ENCODE results near the gene ICA1. TPM values are rescaled to one million over a fixed set of nuclear protein-coding genes. Genes with fewer than 3 reads are reported as not detected.

Gene ICA1
- polyA plus RNA-seq, 3 donors, result 3.2 to 7.0 (median 4.2) TPM

DNA sequence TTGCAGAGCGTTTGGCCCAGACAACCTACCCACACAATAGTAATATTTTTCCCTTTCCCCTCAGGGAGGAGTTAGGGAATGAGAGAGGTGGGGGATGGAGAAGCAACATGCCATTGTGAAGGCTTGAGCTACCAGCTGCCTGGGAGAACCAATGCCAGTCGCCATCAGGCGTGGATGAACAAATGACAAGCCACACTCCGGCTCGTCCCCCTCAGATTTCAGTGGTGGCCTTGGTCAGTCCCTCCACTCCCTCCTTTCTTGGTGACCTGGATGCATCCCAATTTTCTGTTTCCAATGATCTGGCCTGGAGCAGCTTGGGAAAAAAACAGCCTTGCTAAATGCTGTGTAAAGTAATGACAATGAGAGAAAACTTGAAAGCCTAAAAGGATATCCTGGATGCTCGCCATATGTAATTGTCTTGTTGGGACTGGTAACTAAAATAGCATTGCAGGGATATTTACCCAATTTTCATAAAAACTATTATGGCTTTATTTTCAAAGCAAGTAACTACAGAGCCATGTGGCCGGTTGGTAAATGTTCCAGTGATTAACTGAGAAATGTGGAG is 110.7 kb downstream of the ICA1 start:
- TF ChIP-seq, protein P1, sequence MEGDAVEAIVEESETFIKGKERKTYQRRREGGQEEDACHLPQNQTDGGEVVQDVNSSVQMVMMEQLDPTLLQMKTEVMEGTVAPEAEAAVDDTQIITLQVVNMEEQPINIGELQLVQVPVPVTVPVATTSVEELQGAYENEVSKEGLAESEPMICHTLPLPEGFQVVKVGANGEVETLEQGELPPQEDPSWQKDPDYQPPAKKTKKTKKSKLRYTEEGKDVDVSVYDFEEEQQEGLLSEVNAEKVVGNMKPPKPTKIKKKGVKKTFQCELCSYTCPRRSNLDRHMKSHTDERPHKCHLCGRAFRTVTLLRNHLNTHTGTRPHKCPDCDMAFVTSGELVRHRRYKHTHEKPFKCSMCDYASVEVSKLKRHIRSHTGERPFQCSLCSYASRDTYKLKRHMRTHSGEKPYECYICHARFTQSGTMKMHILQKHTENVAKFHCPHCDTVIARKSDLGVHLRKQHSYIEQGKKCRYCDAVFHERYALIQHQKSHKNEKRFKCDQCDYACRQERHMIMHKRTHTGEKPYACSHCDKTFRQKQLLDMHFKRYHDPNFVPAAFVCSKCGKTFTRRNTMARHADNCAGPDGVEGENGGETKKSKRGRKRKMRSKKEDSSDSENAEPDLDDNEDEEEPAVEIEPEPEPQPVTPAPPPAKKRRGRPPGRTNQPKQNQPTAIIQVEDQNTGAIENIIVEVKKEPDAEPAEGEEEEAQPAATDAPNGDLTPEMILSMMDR (IDR thresholded peaks at IDR 0.05), result no peak
- intact Hi-C loops (cut with micrococcal nuclease), result no loop called here
- H3K79me2 ChIP-seq (ENCODE audit: insufficient read depth, low read length), result no peaks in the 10 kb centered on the region
- no peak overlapping the region for H2AFZ ChIP-seq (ENCODE audit: insufficient read depth, low read depth, low read length, poor library complexity, severe bottlenecking)
- H3K9ac ChIP-seq (ENCODE audit: insufficient read depth, low read length, poor library complexity, severe bottlenecking), result no peak overlapping the region
- no peaks in the 10 kb centered on the region for H3K27me3 ChIP-seq (ENCODE audit: control insufficient read depth in 2 of 2, insufficient read depth in 2 of 2, low read length in 2 of 2)
- no peak for DNase-seq
- no peaks in the 10 kb centered on the region for H3K36me3 ChIP-seq (replicated peaks in 1 of 2; ENCODE audit: control insufficient read depth in 1 of 2, insufficient read depth in 2 of 2, low read length in 2 of 2)
- Mint-ChIP-seq H3K4me3 (no peak overlapping the region), H3K4me1 (peaks cover 26% of the 10 kb centered on the region), H3K27me3 (ENCODE audit: low read depth in 3 of 3) (peaks cover 0 to 2% (median 2%) of the 10 kb centered on the region in 3 donors), H3K27ac (no peak overlapping the region), H3K9me3 (peaks cover 0 to 4% (median 2%) of the 10 kb centered on the region in 7 donors), H3K36me3 (peaks cover 12 to 13% of the 10 kb centered on the region in 2 donors)
- no peak overlapping the region for H3K27ac ChIP-seq (ENCODE audit: low read depth in 1 of 2, low read length in 2 of 2)
- peaks cover 18 to 23% of the 10 kb centered on the region in 2 donors for H3K4me1 ChIP-seq (ENCODE audit: control insufficient read depth in 1 of 2, insufficient read depth in 2 of 2, low read length in 2 of 2)
- H3K4me3 ChIP-seq (replicated peaks in 1 of 3; ENCODE audit: low read depth in 2 of 3, low read length in 3 of 3), result no peak overlapping the region
- no peak overlapping the region for H3K4me2 ChIP-seq (replicated peaks; ENCODE audit: extremely low read depth, low read length, poor library complexity, severe bottlenecking)
- 100% methylated on average over 4 of the region's 7 CpGs for WGBS (ENCODE audit: insufficient coverage)
- H4K20me1 ChIP-seq (ENCODE audit: insufficient read depth, low read length), result no peaks in the 10 kb centered on the region
- no peaks in the 10 kb centered on the region for H3K9me3 ChIP-seq (replicated peaks in 1 of 2; ENCODE audit: control insufficient read depth in 1 of 2, insufficient read depth in 1 of 2, low read length in 2 of 2)

DNA sequence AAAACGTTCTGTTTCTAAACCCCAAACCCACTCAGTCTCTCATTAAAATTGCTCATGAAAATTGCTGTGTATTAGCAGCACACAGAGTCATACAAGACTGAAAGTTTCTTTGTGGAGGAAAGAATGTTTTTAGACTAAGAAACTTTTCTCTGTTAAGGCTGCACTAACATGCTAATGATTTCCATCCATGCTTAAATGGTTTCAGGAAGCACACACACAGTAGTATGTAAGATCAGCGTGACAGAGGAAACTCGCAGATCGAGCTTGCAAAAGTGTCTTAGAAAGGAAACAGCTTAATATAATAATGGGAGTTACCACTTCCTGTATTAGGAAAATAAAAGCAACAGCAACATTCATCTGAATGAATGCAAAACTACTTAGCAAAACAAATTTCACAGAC is 112.7 kb downstream of the ICA1 start:
- Mint-ChIP-seq H3K27me3 (ENCODE audit: low read depth in 3 of 3) (peaks cover 0 to 4% (median 2%) of the 10 kb centered on the region in 3 donors), H3K4me3 (peak overlapping the region; percentile 4 to 39), H3K4me1 (peaks cover 26% of the 10 kb centered on the region), H3K36me3 (peaks cover 3 to 4% of the 10 kb centered on the region in 2 donors), H3K27ac (peak overlapping the region in 4 of 7 donors; percentile 7 to 49 (median 36)), H3K9me3 (peaks cover 0 to 4% (median 2%) of the 10 kb centered on the region in 7 donors)
- peak; percentile 15 to 41 (median 20) for DNase-seq
- no peaks in the 10 kb centered on the region for H3K36me3 ChIP-seq (replicated peaks in 1 of 2; ENCODE audit: control insufficient read depth in 1 of 2, insufficient read depth in 2 of 2, low read length in 2 of 2)
- H3K4me1 ChIP-seq (ENCODE audit: control insufficient read depth in 1 of 2, insufficient read depth in 2 of 2, low read length in 2 of 2), result peaks cover 18 to 23% of the 10 kb centered on the region in 2 donors
- H2AFZ ChIP-seq (ENCODE audit: insufficient read depth, low read depth, low read length, poor library complexity, severe bottlenecking), result peak overlapping the region; percentile 64
- TF ChIP-seq, protein P1 (IDR thresholded peaks at IDR 0.05), result no peak
- no peak overlapping the region for H3K9ac ChIP-seq (ENCODE audit: insufficient read depth, low read length, poor library complexity, severe bottlenecking)
- no CpG with 5 or more reads among the region's 4 CpGs for WGBS (ENCODE audit: insufficient coverage)
- H3K79me2 ChIP-seq (ENCODE audit: insufficient read depth, low read length), result no peaks in the 10 kb centered on the region
- H3K4me3 ChIP-seq (replicated peaks in 1 of 3; ENCODE audit: low read depth in 2 of 3, low read length in 3 of 3), result peak overlapping the region in 1 of 3 experiments; percentile 52
- peak overlapping the region; percentile 63 for H3K4me2 ChIP-seq (replicated peaks; ENCODE audit: extremely low read depth, low read length, poor library complexity, severe bottlenecking)
- H3K27me3 ChIP-seq (ENCODE audit: control insufficient read depth in 2 of 2, insufficient read depth in 2 of 2, low read length in 2 of 2), result no peaks in the 10 kb centered on the region
- no peaks in the 10 kb centered on the region for H3K9me3 ChIP-seq (replicated peaks in 1 of 2; ENCODE audit: control insufficient read depth in 1 of 2, insufficient read depth in 1 of 2, low read length in 2 of 2)
- intact Hi-C loops (cut with micrococcal nuclease), result no loop called here
- H3K27ac ChIP-seq (ENCODE audit: low read depth in 1 of 2, low read length in 2 of 2), result peak overlapping the region in 1 of 2 donors; percentile 43
- no peaks in the 10 kb centered on the region for H4K20me1 ChIP-seq (ENCODE audit: insufficient read depth, low read length)
